Stimulated activated CD8-positive, alpha-beta memory T cell treated with anti-CD3 and anti-CD28 coated beads, Interleukin-12 subunit alpha, Interleukin-12 subunit beta, amount 100 ng/mL, for 1 hour (primary cell): ENCODE results near the gene NUP58.
A peak's percentile ranks its signal among the peaks of the same experiment; 100 is the strongest.
"Not testable (repeated sequence)": the region's sequence is repeated elsewhere in the genome, so short reads cannot be mapped to it uniquely, and the experiment has no call there.

ENCODE experiments used
- DNase-seq: peaks from one replicate; pipeline ENCODE4 v3.0.0-alpha.2; 2020; ENCODE audit warnings: low read depth

NUP58 gene

DNA sequence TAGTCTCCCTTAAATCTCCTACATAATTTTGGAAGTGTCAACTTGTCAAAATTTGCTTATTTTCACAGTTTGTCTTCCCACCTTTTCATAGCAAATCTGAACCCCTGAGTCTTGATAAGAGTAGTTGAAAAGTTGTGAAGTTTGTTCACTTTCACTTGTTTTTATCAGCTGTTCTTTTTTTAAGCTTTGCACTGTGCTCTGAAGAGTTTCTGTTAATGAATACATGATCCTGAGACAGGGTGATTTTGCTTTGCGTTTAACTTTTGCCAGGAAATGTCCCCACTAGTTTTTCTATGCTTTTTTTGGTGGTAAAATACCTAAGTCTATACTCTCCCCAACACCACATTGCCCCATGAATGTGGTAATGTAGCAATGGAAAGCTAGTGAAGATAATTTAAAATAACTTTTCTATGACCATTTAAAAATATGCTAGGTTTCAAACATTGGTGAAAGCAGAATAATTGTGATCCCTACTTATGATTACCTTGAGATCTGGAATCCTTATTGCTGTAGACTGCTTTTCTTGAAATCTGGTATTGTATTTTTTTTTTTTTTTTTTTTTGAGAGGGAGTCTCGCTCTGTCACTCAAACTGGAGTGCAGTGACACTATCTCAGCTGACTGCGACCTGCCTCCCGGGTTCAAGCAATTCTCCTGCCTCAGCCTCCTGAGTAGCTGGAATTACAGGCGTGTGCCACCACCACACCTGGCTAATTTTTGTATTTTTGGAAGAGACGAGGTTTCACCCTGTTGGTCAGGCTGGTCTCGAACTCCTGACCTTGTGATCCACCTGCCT is 5.4 kb downstream of the NUP58 start:
- DNase-seq: no peak

DNA sequence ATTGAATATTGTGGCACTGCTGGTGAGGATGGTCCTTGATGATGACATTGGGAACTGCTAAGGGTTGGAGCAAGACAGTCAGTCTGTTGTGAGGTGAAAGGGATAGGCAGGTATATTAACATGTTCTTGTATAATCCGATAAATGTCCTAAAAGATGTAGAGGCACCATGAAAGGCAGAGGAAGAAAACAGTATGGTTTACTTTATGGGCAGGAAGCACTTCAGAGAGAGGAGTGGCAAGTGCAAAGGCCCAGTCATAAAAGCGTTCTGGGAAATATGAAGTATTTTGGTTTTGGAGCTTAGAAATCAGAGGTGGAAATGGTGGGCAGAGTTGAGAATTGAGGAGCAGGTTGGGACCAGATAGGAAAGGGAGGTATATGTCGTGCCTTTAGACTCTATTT is 9.5 kb downstream of the NUP58 start:
- DNase-seq: no peak

DNA sequence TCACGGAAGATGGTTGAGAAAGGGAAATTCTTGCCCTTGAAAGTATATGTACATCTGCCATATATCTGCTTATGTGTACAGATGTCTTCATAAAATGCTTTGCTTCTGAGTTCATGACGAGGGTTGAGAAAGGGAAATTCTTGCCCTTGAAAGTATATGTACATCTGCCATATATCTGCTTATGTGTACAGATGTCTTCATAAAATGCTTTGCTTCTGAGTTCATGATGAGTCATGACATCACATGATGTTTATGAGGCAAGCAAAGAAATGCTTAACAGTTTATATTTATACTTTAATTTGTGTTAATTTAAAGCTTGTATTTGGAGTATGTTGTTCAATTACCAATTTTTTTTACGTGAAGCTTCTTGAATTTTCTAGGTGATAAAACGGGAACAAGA is 17.5 kb downstream of the NUP58 start:
- DNase-seq: not testable (repeated sequence)

DNA sequence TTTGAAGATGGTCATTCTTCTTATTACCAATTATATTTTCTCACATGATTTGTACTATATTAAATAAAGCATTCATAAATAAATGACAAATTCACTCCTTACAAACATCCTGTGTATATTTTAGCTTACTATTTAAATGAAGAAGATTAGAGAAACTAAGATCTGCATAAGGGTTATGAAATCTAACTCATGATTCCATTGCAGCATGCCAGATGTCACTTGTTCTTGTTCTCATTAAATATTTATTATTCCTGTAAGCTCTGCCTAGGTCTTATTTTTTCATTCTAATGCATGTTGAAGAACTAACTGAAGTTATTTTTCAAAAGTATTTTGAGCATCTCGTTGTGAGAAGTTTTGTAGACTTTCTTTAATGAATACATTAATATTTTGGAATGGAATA is 18.3 kb downstream of the NUP58 start:
- DNase-seq: no peak

DNA sequence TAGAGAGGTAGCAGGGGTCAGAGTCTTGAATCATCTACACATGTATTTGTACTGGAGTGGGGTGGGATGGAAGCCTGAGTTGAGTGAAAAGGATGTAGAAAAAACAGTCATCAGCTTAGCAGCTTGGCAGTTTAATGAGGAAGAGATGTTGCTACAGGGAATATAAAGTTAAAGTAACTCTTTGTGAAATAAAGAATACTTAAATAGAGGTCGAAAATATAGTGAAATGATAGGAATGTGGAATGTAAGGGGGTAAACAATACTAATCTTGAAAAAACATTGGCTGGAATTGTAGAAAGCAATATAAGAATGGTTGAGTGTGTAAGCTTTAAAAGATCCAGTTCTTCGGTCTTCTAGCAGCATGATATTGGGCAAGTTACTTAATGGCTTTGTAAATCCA is 22.7 kb downstream of the NUP58 start:
- no peak for DNase-seq

DNA sequence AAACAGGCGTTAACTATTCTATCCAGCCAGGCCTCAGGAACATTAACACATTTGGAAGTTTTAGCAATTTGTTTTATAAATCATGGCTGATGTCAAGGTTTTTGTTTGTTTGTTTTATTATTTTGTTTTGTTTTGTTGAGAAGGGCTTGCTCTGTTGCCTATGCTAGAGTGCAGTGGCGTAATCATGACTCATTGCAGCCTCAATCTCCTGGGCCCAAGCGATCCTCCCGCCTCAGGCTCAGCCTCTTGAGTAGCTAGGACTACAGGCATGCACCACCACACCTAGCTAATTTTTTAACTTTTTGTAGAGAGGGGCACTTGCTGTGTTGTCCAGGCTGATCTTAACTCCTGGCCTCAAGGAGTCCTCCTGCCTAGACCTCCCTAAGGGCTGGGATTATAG is 28.3 kb downstream of the NUP58 start:
- DNase-seq: no peak

DNA sequence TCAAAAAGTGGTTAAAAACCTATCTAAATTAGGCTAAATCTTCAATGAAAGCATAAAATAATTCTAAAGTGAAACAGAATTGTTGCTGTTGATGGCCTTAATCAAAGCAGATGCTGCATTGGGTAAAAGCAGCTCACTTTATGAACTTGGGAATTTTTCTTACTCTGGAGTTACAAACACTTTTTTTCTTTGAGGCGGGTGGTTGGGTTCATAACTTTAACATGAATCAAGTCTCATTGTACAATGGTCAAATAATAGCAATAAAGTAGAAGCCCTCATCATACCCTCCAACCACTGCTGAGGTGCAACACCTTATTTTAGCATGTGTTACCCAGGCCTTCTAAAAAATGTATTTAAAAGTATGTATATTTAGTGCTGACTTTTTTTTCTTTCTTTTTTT is 29.1 kb downstream of the NUP58 start:
- no peak for DNase-seq

DNA sequence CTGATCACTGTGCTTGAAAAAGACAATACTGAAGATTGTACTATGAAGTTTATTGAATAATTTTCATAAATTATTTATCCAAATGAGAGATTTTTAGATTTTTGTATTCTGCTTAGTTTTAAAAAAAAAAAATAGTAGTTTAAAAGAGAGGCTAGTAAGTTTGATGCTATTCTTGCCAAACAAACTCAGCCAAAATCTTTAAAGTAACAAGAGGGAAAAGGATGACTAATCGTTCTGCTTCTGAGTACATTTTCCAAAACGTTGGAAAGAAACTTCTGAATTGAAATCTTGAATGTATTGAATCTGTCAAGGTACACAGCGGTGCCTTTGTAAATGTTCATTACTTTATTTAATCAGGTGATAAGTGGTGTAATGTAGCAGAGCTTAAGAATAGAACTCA is 34.4 kb downstream of the NUP58 start:
- DNase-seq: no peak

DNA sequence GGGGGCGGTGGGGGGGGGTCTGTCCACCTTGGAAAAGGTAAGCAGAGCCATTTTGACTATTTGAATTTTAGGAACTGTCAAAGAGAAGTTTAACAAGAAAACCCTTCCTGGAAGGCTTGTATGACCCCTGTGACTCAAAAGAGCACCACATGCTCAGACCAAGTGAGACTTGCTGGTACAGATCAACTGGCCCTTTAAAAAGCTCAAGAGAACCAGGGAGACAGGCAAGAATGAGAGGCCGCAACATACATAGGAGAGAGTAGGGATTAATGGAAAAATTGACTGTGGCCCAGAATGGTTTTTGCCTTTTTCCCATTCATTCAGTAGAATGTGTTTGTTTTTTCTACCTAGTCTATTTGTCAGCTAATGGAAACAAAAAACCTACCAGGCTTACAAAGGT is 44.2 kb downstream of the NUP58 start:
- DNase-seq: no peak

DNA sequence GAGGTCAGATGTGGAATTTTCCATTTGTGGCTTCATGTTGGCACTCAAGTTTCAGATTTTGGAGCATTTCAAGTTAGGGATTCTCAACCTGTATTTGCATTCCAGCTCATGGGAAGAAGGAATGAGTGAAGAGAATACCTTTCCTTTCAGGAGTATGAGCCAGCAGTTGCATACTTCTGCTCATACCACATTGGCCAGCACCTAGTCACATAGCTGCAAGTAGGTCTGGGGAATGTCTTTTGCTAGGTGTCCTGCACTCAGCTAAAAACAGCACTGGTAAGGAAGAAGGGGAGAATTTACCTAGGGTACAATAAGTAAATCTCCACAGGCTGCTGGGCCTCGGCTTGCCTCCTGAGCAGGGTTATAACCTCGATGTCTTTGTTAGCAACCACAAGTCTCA is 45.7 kb downstream of the NUP58 start:
- no peak for DNase-seq

DNA sequence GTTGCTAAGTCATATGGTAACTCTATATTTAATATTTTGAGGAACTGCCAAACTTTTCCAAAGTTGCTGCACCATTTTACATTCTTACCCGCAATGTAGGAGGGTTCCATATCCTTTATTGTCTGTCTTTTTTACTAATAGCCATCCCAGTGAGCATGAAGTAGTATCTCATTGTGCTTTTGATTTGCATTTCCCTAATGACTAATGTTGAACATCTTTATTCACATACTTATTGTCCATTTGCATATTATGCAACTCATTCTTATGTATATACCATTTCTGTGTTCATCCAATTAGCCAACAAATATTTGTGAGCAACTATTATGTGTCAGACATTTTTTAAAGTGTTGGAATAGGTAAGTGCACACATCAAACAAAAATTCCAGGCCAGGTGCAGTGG is 50.0 kb downstream of the NUP58 start:
- DNase-seq: no peak

DNA sequence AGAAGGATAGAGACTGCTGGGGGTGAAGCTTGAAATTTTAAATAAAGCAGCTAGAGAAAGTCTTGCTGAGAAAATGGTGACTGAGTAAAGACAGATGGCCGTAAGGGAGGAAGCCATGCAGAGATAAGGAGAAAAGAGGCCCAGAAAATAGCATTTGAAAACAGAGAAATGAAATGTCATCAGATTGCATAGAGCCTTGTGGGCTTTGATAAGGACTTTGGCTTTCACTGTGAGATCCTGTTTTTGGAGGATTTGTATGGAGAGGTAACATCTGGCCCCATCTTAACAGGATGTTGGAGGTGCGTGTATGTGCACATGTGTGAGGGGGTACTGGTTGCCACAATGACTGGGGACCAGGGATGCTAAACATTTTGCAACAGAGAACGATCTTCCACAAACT is 50.8 kb downstream of the NUP58 start:
- no peak for DNase-seq

DNA sequence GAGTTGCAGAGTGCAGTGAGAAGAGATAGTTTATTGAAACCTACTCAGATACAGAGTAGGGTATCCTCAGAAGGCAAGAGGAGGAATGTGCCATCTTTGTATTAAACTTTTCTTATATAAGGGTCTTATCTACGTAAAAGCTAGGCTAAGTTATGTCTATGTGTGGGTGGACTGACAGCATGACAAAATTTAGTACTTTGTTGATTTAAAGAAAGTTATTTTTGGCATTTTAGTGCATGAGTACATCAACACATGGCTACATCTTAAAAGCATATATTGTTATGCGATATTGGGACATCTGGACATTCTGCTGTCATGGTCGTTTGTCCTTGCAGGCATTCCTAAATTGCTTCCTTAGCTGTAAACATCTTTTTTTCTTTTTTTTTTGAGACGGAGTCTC is 51.4 kb downstream of the NUP58 start:
- DNase-seq: no peak

DNA sequence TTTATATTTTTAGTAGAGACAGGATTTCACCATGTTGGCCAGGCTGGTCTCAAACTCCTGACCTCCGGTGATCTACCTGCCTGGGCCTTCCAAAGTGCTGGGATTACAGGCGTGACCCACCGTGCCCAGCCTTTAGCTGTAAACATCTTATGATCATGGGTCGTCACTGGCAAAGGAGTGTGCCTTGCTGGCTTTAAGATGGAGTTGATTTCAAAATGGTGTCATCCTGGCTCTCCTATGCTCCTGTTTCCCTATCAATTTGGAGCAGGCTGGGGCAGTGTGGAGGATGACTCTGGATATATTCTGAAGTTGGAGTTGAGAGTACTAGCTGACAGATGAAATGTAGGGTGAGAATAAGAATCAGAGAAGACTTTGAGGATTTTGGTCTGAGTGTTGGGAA is 51.9 kb downstream of the NUP58 start:
- no peak for DNase-seq

DNA sequence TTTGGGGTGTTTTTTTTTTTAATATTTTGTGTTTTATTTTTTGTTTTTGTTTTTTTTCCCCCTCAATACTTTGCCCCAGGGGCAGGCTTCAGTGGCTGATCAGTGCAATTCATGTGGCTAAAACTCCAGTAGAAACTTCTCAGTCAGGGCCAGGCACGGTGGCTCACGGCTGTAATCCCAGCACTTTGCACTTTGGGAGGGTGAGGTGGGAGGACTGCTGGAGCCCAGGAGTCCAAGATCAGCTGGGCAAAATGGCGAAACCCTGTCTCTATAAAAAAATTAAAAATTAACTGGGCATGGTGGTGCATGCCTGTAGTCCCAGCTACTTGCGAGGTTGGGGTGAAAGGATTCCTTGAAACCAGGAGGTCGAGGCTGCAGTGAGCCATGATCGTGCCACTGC is 53.0 kb downstream of the NUP58 start:
- no peak for DNase-seq

DNA sequence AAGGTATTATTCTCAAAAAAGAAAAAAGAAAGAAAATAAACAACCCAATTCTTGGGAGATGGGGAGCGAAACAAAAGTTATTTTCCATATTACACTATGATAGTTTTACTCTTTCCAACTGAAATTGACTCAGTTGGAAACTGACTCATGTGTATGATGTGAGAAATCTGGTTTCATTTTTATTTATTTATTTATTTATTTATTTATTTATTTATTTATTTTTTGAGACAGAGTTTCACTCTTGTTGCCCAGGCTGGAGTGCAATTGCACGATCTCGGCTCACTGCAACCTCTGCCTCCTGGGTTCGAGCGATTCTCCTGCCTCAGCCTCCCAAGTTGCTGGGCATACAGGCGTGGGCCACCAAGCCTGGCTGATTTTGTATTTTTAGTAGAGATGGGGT is 59.0 kb downstream of the NUP58 start:
- DNase-seq: not testable (repeated sequence)

DNA sequence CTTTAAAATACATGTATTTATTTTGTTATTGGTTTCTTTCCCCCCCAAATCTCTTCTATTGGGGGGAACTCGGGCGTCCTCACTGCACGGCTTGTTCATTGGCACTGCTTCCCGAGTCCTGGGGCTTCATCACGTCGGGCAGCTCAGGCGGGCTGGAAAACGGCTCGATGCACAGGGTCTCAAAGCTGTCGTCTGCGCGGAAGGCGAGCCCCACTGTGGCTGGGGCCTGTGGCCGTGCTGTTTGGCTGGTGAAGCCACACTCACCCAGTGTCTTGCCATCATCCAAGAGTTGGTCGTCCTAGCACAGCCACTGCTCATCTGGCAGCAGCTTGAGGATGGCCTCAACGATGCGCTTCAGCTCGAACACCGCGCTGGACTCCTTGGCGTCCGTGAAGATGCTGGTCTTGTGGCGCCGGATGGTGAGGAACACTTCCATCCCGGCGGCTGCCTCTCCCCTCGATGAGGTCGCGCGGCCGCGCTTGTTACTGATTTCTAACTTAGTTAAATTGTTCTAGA is 64.4 kb downstream of the NUP58 start:
- no peak for DNase-seq

DNA sequence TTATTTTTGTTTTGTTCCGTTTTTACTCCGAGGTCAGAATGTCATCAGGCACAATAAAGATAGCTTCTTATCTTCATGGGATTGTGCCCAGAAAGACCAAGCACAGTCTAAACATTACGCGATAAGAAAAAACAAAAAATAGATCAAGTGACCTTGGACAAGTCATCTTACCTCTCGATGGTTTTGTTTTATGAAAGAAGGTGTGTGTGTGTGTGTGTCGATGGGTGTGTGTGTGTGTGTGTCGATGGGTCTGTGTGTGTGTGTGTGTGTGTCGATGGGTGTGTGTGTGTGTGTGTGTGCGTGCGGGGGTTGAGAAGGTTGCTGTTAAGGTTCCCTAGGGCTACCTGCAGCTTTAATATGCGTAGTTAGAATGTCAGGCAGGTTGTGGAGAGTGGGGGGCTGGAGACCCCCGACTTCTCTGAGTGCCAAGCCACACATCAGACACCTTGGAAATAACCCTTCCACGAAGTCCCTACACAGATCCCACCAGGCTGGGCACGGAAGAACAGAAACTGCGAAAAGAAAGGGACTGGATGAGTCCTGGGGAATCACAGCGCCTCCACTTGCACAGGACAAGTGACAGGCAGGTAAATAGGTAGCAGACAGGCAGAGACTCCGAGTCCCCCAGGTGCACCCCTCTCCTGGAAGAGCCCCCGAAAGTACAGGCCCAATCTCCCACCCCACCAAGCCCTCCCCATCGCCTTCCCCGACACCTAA is 69.9 kb downstream of the NUP58 start:
- DNase-seq: no peak

DNA sequence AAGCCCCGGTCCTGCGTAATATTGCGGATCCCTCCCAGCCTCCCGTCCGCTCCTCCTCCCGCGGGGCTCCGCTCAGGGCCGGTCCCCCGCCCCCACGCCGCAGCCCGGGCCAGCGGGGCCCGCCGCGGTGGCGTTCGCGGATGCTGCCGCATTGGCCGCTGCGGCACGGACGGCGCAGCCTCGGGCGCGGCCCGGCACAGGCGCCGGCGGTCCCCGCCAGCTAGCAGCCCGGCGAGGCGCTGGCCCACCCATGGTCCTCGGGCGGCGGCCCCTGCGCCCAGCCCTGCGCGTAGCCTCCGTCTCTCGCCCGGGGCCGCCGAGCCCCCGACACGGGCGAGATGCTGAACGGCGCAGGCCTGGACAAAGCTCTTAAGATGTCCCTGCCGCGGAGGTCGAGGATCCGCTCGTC is 70.5 kb downstream of the NUP58 start, which contains the start of gene ATP8A2:
Gene ATP8A2 (plus strand): TSS at position 100 of the 409 bp plus-strand sequence. CDS start 239 bp downstream, at position 339.
- DNase-seq: no peak

DNA sequence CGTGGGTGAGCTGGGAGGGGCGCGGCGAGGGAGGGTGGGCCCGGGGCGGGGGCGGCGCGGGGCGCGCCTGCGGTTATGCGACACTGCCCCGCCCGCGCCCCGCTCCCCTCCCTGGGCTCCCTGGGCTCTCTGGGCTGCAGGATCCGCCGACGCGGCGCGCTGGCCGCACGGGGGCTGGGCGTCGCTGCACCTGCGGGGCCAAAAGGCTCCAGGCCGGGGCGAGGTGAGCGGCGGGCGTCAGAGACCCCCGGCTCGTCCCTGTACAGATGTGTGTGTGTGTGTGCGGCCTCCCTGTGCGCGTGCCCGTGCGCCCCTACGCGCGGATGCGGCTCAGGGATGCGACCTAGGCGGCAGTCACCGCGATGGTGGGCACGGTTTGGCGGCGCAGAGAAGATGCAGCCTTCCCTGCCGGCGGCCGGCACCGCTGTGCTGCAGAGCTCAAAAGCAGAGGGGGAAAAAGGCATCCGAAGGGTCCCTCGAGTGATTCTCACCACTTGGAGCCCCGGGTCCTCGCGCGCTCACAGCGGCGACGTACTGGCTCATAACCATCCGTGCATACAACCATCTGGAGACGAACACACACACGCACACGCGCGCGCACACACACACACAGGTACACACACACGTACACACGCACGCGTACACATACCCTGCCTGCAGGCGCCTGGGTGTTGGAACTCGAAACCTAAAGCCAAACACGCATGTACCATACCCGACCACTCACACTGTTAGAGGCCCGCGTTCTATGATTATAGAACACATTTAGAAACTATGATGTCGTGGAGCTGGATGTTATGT is 71.1 kb downstream of the NUP58 start:
- no peak for DNase-seq

DNA sequence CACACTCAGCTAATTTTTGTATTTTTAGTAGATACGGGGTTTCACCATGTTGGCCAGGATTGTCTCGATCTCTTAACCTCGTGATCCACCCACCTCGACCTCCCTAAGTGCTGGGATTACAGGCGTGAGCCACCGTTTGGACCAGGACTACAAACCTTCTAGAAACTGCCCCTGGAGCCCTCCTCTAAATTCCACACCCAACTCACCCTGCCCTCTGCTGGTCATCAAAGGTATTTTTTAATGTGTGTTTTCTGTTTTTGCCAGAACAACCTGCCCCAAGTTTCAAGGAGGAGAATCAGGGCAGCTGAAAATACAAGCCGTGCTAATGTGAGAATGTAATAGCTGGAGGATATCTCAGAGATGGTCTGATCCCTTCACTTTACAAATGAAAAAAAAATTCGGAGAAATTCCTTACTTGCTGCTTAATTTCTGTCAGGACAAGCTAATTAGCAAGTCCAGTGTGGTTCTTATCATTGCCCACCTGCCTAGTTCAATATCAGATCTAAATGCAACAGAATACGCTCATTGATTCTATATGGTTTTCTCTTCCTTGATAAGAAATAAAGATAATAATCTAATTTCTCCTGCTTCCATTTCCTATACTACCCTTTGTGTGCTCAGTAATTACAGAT is 74.4 kb downstream of the NUP58 start:
- peak; percentile 15 for DNase-seq
